Chondrocyte (in vitro differentiated cells): Measurements from ENCODE around the gene TTLL8. TPM values are rescaled to one million over a fixed set of nuclear protein-coding genes. Genes with fewer than 3 reads are reported as not detected.

Experiments
- DNase-seq: peaks from one replicate; pipeline ENCODE4 v3.0.0; 2021; ENCODE audit warnings: mixed read lengths, low spot score
- H3K27ac Mint-ChIP-seq: one replicate; pipeline ENCODE4 v1.8.0; 2021; ENCODE audit warnings: mild to moderate bottlenecking, moderate library complexity, mixed read lengths; ENCODE audit not compliant: unreplicated experiment
- H3K27me3 Mint-ChIP-seq: 2 replicates; pipeline ENCODE4 v1.8.0; 2021; ENCODE audit warnings: low read depth, mixed read lengths
- H3K36me3 Mint-ChIP-seq: 2 replicates; pipeline ENCODE4 v1.8.0; 2021; ENCODE audit warnings: low read depth, mixed read lengths
- H3K4me1 Mint-ChIP-seq: 2 replicates; pipeline ENCODE4 v1.8.0; 2021; ENCODE audit warnings: low read depth, mild to moderate bottlenecking, mixed read lengths
- H3K4me3 Mint-ChIP-seq: one replicate; pipeline ENCODE4 v1.8.0; 2021; ENCODE audit warnings: mild to moderate bottlenecking, moderate library complexity, mixed read lengths; ENCODE audit not compliant: unreplicated experiment
- H3K9me3 Mint-ChIP-seq: 2 replicates; pipeline ENCODE4 v1.8.0; 2021; ENCODE audit warnings: low read depth, mixed read lengths
- CTCF ChIP-seq: fragments of 200-600 bp; sonication (generic); IDR thresholded peaks from 2 replicates; pipeline ENCODE4 v1.5.0; 2021; ENCODE audit warnings: antibody characterized with exemption, mild to moderate bottlenecking, moderate library complexity
- total RNA-seq: library from RNA; stranded (reverse); gene quantifications from 3 replicates; pipeline ENCODE4 v1.2.1, GENCODE V29; 2021

TTLL8 gene
- total RNA-seq, 1 donor from 2014 or later: not detected

- Mint-ChIP-seq H3K4me3 (no peak overlapping the region), H3K27me3 (no peaks in the 10 kb centered on the region), H3K4me1 (no peaks in the 10 kb centered on the region), H3K9me3 (peaks cover 13% of the 10 kb centered on the region), H3K27ac (no peak overlapping the region), H3K36me3 (peaks cover 4% of the 10 kb centered on the region)
- peak; percentile 91 for DNase-seq
- TF ChIP-seq CTCF: no peak
These were observed 21.9 kb downstream of the TTLL8 start for GRCh38 chr22:50035976-50036724.

- Mint-ChIP-seq H3K4me3 (no peak overlapping the region), H3K36me3 (peaks cover 4% of the 10 kb centered on the region), H3K4me1 (no peaks in the 10 kb centered on the region), H3K27ac (no peak overlapping the region), H3K27me3 (no peaks in the 10 kb centered on the region), H3K9me3 (peaks cover 13% of the 10 kb centered on the region)
- no peak for DNase-seq
- TF ChIP-seq CTCF: no peak
These were observed 22.8 kb downstream of the TTLL8 start for GRCh38 chr22:50035131-50035881.

GRCh38 chr22:50034126-50035081, 23.7 kb downstream of the TTLL8 start:
- no peaks in the 10 kb centered on the region for H3K4me1 Mint-ChIP-seq
- H3K36me3 Mint-ChIP-seq: peaks cover 4% of the 10 kb centered on the region
- H3K4me3 Mint-ChIP-seq: no peak overlapping the region

GRCh38 chr22:50032941-50033601, 25.0 kb downstream of the TTLL8 start:
- Mint-ChIP-seq H3K27me3 (no peaks in the 10 kb centered on the region), H3K4me3 (no peak overlapping the region), H3K36me3 (no peaks in the 10 kb centered on the region), H3K27ac (no peak overlapping the region), H3K4me1 (no peaks in the 10 kb centered on the region), H3K9me3 (peaks cover 5% of the 10 kb centered on the region)
- no peak for TF ChIP-seq CTCF
- no peak for DNase-seq

More at GRCh38 chr22:50034126-50035081, 23.7 kb downstream of the TTLL8 start:
- TF ChIP-seq CTCF: no peak
- Mint-ChIP-seq H3K27ac (no peak overlapping the region), H3K9me3 (peaks cover 13% of the 10 kb centered on the region), H3K27me3 (no peaks in the 10 kb centered on the region)
- no peak for DNase-seq
